Right cardiac atrium (tissue), 5 donors: ENCODE measurements around the gene CCDC34. TPM values are rescaled to one million over a fixed set of nuclear protein-coding genes. Genes with fewer than 3 reads are reported as not detected.

ENCODE experiments used
- ATAC-seq, 2 donors: fragments of 200-7000 bp; cut with Tn5 transposase; one replicate each; pipeline versions ENCODE4 v1.8.0 to v1.9.1; 2020; ENCODE audit warnings: moderate library complexity in 2 of 2, mild to moderate bottlenecking in 1 of 2
- DNase-seq, 3 donors: peaks; one replicate each; pipeline ENCODE4 v3.0.0-alpha.2; 2020
- H3K27ac ChIP-seq: one replicate; pipeline ENCODE4 v1.5.1; 2013; ENCODE audit warnings: mild to moderate bottlenecking, low read length, control low read depth, moderate library complexity
- H3K27me3 ChIP-seq: one replicate; pipeline ENCODE4 v1.6.1; 2013; ENCODE audit not compliant: control insufficient read depth, insufficient read depth
- H3K4me1 ChIP-seq: one replicate; pipeline ENCODE4 v1.6.1; 2013; ENCODE audit warnings: low read length; ENCODE audit not compliant: control insufficient read depth, insufficient read depth
- H3K4me3 ChIP-seq: one replicate; pipeline ENCODE4 v1.5.1; 2013; ENCODE audit warnings: low read length, control low read depth
- H3K9me3 ChIP-seq: one replicate; pipeline ENCODE4 v1.6.1; 2013; ENCODE audit warnings: low read length; ENCODE audit not compliant: control insufficient read depth
- WGBS: extraction: QIAGEN DNeasy Blood & Tissue Kit; methylation state at CpG from one replicate; pipeline ENCODE4 v1.1.7; 2013; 5-methylcytosine and 5-hydroxymethylcytosine counted together
- intact Hi-C, 4 donors: fragments of 100-400 bp; cut with DNase I; formaldehyde crosslinking; loops; one replicate each; pipeline versions ENCODE4 v1.11.0 to v1.14.0; 2022 to 2023
- polyA plus RNA-seq: library from polyadenylated mRNA; stranded (reverse); fragments of 200-250 nt; gene quantifications from one replicate; pipeline ENCODE4 v1.2.3, GENCODE V29; 2013
- total RNA-seq, 4 donors: library from RNA; stranded (reverse); fragmentation: NEBNext Ultra II Directional; extraction: Animal tissue kit (Norgen Biotek cat#: 25700); gene quantifications; one replicate each; pipeline ENCODE4 v1.2.1, GENCODE V29; 2021
- donor health status: healthy with polysubstance abuse.
- donor health status: DM: no; HTN: yes; CAD: no.
- donor health status: DM: no; HTN: no; CAD: no.
- donor health status: DM: no; HTN: yes; CAD: no; lungs with severe emphysema.
- donor health status: DM: yes; HTN: yes; CAD: no.

CCDC34 gene
- total and polyA plus RNA-seq, 5 donors: 2.1 to 4.4 (median 4.0) TPM

- intact Hi-C loops: no loop called here
- Histone ChIP-seq H3K27me3 (no peaks in the 10 kb centered on the region), H3K27ac (no peak overlapping the region), H3K4me3 (no peak overlapping the region), H3K9me3 (no peaks in the 10 kb centered on the region), H3K4me1 (no peaks in the 10 kb centered on the region)
- DNase-seq (no peak), ATAC-seq (no peak)
- WGBS: 89% methylated on average over 1 of the region's 1 CpG
Observed at GRCh38 chr11:27315836-27316235, 47.2 kb downstream of the CCDC34 start.

GRCh38 chr11:27313157-27313821 lies 49.7 kb downstream of the CCDC34 start:
- DNase-seq (no peak), ATAC-seq (no peak)
- no peaks in the 10 kb centered on the region for H3K4me1 ChIP-seq
- 90% methylated on average over 2 of the region's 2 CpGs for WGBS
- no peaks in the 10 kb centered on the region for H3K27me3 ChIP-seq
- intact Hi-C loops: no loop called here
- no peak overlapping the region for H3K27ac ChIP-seq
- H3K4me3 ChIP-seq: no peak overlapping the region
- H3K9me3 ChIP-seq: no peaks in the 10 kb centered on the region

GRCh38 chr11:27312110-27312509 lies 50.9 kb downstream of the CCDC34 start:
- ATAC-seq (no peak), DNase-seq (no peak)
- 86% methylated on average over 2 of the region's 2 CpGs for WGBS
- intact Hi-C loops: no loop called here
- Histone ChIP-seq H3K4me3 (no peak overlapping the region), H3K27me3 (no peaks in the 10 kb centered on the region), H3K4me1 (no peaks in the 10 kb centered on the region), H3K27ac (no peak overlapping the region), H3K9me3 (no peaks in the 10 kb centered on the region)

GRCh38 chr11:27310707-27311106 lies 52.3 kb downstream of the CCDC34 start:
- H3K9me3 ChIP-seq: no peaks in the 10 kb centered on the region
- H3K27me3 ChIP-seq: no peaks in the 10 kb centered on the region
- H3K4me3 ChIP-seq: no peak overlapping the region
- no peak for DNase-seq
- no peak for ATAC-seq
- no peak overlapping the region for H3K27ac ChIP-seq
- intact Hi-C loops: no loop called here
- no peaks in the 10 kb centered on the region for H3K4me1 ChIP-seq

GRCh38 chr11:27310182-27310581 lies 52.8 kb downstream of the CCDC34 start:
- Histone ChIP-seq H3K27me3 (no peaks in the 10 kb centered on the region), H3K9me3 (no peaks in the 10 kb centered on the region), H3K4me3 (no peak overlapping the region), H3K4me1 (no peaks in the 10 kb centered on the region), H3K27ac (no peak overlapping the region)
- intact Hi-C loops: no loop called here
- ATAC-seq: no peak
- no peak for DNase-seq

GRCh38 chr11:27309046-27309445 lies 54.0 kb downstream of the CCDC34 start:
- Histone ChIP-seq H3K4me3 (no peak overlapping the region), H3K9me3 (no peaks in the 10 kb centered on the region), H3K27me3 (no peaks in the 10 kb centered on the region), H3K27ac (no peak overlapping the region), H3K4me1 (no peaks in the 10 kb centered on the region)
- 65% methylated on average over 5 of the region's 5 CpGs for WGBS
- intact Hi-C loops: no loop called here
- ATAC-seq (no peak), DNase-seq (no peak)

GRCh38 chr11:27307232-27307631 lies 55.8 kb downstream of the CCDC34 start:
- H3K27ac ChIP-seq: no peak overlapping the region

GRCh38 chr11:27305751-27306150 lies 57.3 kb downstream of the CCDC34 start:
- intact Hi-C loops: no loop called here

More at GRCh38 chr11:27307232-27307631, 55.8 kb downstream of the CCDC34 start:
- intact Hi-C loops: no loop called here
- Histone ChIP-seq H3K4me3 (no peak overlapping the region), H3K4me1 (no peaks in the 10 kb centered on the region), H3K27me3 (no peaks in the 10 kb centered on the region), H3K9me3 (peaks cover 2% of the 10 kb centered on the region)
- ATAC-seq: no peak
- no peak for DNase-seq

GRCh38 chr11:27304514-27304913 lies 58.5 kb downstream of the CCDC34 start:
- WGBS: 90% methylated on average over 8 of the region's 8 CpGs
- intact Hi-C loops: no loop called here
- no peaks in the 10 kb centered on the region for H3K27me3 ChIP-seq
- no peak for ATAC-seq
- no peak overlapping the region for H3K27ac ChIP-seq
- no peaks in the 10 kb centered on the region for H3K4me1 ChIP-seq
- H3K9me3 ChIP-seq: peaks cover 2% of the 10 kb centered on the region
- H3K4me3 ChIP-seq: no peak overlapping the region
- DNase-seq: no peak

More at GRCh38 chr11:27305751-27306150, 57.3 kb downstream of the CCDC34 start:
- H3K9me3 ChIP-seq: peaks cover 2% of the 10 kb centered on the region
- no peak overlapping the region for H3K27ac ChIP-seq
- H3K4me1 ChIP-seq: no peaks in the 10 kb centered on the region
- no peaks in the 10 kb centered on the region for H3K27me3 ChIP-seq
- H3K4me3 ChIP-seq: no peak overlapping the region
- WGBS: 90% methylated on average over 3 of the region's 3 CpGs
- ATAC-seq: no peak
- DNase-seq: no peak

- ATAC-seq (no peak), DNase-seq (no peak)
- H3K27me3 ChIP-seq: no peaks in the 10 kb centered on the region
- no peak overlapping the region for H3K27ac ChIP-seq
- H3K9me3 ChIP-seq: peaks cover 2% of the 10 kb centered on the region
- no peak overlapping the region for H3K4me3 ChIP-seq
- no peaks in the 10 kb centered on the region for H3K4me1 ChIP-seq
- WGBS: 76% methylated on average over 5 of the region's 5 CpGs
- intact Hi-C loops: no loop called here
Observed at GRCh38 chr11:27303903-27304302, 59.1 kb downstream of the CCDC34 start.

- peaks cover 2% of the 10 kb centered on the region for H3K9me3 ChIP-seq
- ATAC-seq: no peak
- no peak overlapping the region for H3K27ac ChIP-seq
- no peaks in the 10 kb centered on the region for H3K27me3 ChIP-seq
- DNase-seq: no peak
- intact Hi-C loops: no loop called here
- H3K4me1 ChIP-seq: no peaks in the 10 kb centered on the region
- H3K4me3 ChIP-seq: no peak overlapping the region
Observed at GRCh38 chr11:27300974-27301373, 62.0 kb downstream of the CCDC34 start.

- DNase-seq: no peak
- Histone ChIP-seq H3K27ac (no peak overlapping the region), H3K4me3 (no peak overlapping the region), H3K27me3 (no peaks in the 10 kb centered on the region), H3K9me3 (no peaks in the 10 kb centered on the region), H3K4me1 (no peaks in the 10 kb centered on the region)
- WGBS: 36% methylated on average over 1 of the region's 1 CpG
- intact Hi-C loops: loop anchor here (5.0 to 10.0 kb wide), 3 partner anchors 93 to 115 kb away; no protein-coding TSS in a partner anchor
- no peak for ATAC-seq
Observed at GRCh38 chr11:27297616-27298015, 65.4 kb downstream of the CCDC34 start.
